ENCODE results near the gene GATA3.

Gene GATA3

GRCh38 chr10:8054244-8054493, 319 bp upstream of the GATA3 start:
- H3K27ac Mint-ChIP-seq: no peak overlapping the region
- peaks cover 90% of the 10 kb centered on the region for H3K27me3 Mint-ChIP-seq
- H3K9me3 Mint-ChIP-seq: no peaks in the 10 kb centered on the region
- H3K4me3 Mint-ChIP-seq: peak overlapping the region; percentile 65
- peaks cover 42% of the 10 kb centered on the region for H3K4me1 Mint-ChIP-seq
- ATAC-seq: no peak
- H3K36me3 Mint-ChIP-seq: no peaks in the 10 kb centered on the region

- Mint-ChIP-seq H3K4me3 (peak overlapping the region; percentile 51), H3K9me3 (no peaks in the 10 kb centered on the region), H3K36me3 (no peaks in the 10 kb centered on the region), H3K27me3 (peaks cover 92% of the 10 kb centered on the region), H3K27ac (no peak overlapping the region), H3K4me1 (peaks cover 54% of the 10 kb centered on the region)
- ATAC-seq: peak; percentile 13
These were observed 1.2 kb downstream of the GATA3 start for GRCh38 chr10:8055420-8056349.

GRCh38 chr10:8056378-8056777, 1.9 kb downstream of the GATA3 start:
- Mint-ChIP-seq H3K4me1 (peaks cover 61% of the 10 kb centered on the region), H3K36me3 (no peaks in the 10 kb centered on the region), H3K27me3 (peaks cover 96% of the 10 kb centered on the region), H3K4me3 (peak overlapping the region; percentile 48), H3K9me3 (no peaks in the 10 kb centered on the region), H3K27ac (peak overlapping the region; percentile 20)
- ATAC-seq: no peak

- Mint-ChIP-seq H3K4me3 (peak overlapping the region; percentile 48), H3K27ac (peak overlapping the region; percentile 20), H3K36me3 (no peaks in the 10 kb centered on the region), H3K27me3 (peaks cover 94% of the 10 kb centered on the region), H3K4me1 (peaks cover 63% of the 10 kb centered on the region), H3K9me3 (no peaks in the 10 kb centered on the region)
- ATAC-seq: no peak
These were observed 2.4 kb downstream of the GATA3 start for GRCh38 chr10:8056871-8057331.

GRCh38 chr10:8057636-8058273, 3.3 kb downstream of the GATA3 start:
- no peak overlapping the region for H3K27ac Mint-ChIP-seq
- no peaks in the 10 kb centered on the region for H3K36me3 Mint-ChIP-seq
- H3K27me3 Mint-ChIP-seq: peaks cover 94% of the 10 kb centered on the region
- H3K9me3 Mint-ChIP-seq: no peaks in the 10 kb centered on the region
- no peak overlapping the region for H3K4me3 Mint-ChIP-seq
- peaks cover 56% of the 10 kb centered on the region for H3K4me1 Mint-ChIP-seq
- ATAC-seq: no peak

- no peak overlapping the region for H3K4me3 Mint-ChIP-seq
These were observed 4.0 kb downstream of the GATA3 start for GRCh38 chr10:8058274-8059111.

GRCh38 chr10:8059191-8059936, 4.9 kb downstream of the GATA3 start:
- Mint-ChIP-seq H3K27me3 (peaks cover 94% of the 10 kb centered on the region), H3K4me1 (peaks cover 42% of the 10 kb centered on the region), H3K4me3 (no peak overlapping the region), H3K36me3 (no peaks in the 10 kb centered on the region), H3K9me3 (no peaks in the 10 kb centered on the region), H3K27ac (no peak overlapping the region)
- no peak for ATAC-seq

More at GRCh38 chr10:8058274-8059111, 4.0 kb downstream of the GATA3 start:
- no peaks in the 10 kb centered on the region for H3K36me3 Mint-ChIP-seq
- no peak for ATAC-seq
- no peak overlapping the region for H3K27ac Mint-ChIP-seq
- peaks cover 94% of the 10 kb centered on the region for H3K27me3 Mint-ChIP-seq
- no peaks in the 10 kb centered on the region for H3K9me3 Mint-ChIP-seq
- peaks cover 50% of the 10 kb centered on the region for H3K4me1 Mint-ChIP-seq

- peaks cover 37% of the 10 kb centered on the region for H3K4me1 Mint-ChIP-seq
- H3K9me3 Mint-ChIP-seq: no peaks in the 10 kb centered on the region
- H3K4me3 Mint-ChIP-seq: peak overlapping the region; percentile 41
- H3K27me3 Mint-ChIP-seq: peaks cover 89% of the 10 kb centered on the region
- peak overlapping the region; percentile 38 for H3K27ac Mint-ChIP-seq
- H3K36me3 Mint-ChIP-seq: no peaks in the 10 kb centered on the region
- ATAC-seq: peak; percentile 4
These were observed 5.7 kb downstream of the GATA3 start for GRCh38 chr10:8060010-8060703.

- H3K4me3 Mint-ChIP-seq: peak overlapping the region; percentile 41
- H3K9me3 Mint-ChIP-seq: no peaks in the 10 kb centered on the region
- peaks cover 37% of the 10 kb centered on the region for H3K4me1 Mint-ChIP-seq
- H3K27me3 Mint-ChIP-seq: peaks cover 87% of the 10 kb centered on the region
- no peak for ATAC-seq
- peak overlapping the region; percentile 38 for H3K27ac Mint-ChIP-seq
- H3K36me3 Mint-ChIP-seq: no peaks in the 10 kb centered on the region
These were observed 6.2 kb downstream of the GATA3 start for GRCh38 chr10:8060704-8061121.

- Mint-ChIP-seq H3K4me1 (peaks cover 34% of the 10 kb centered on the region), H3K4me3 (no peak overlapping the region), H3K27ac (no peak overlapping the region), H3K27me3 (peaks cover 89% of the 10 kb centered on the region), H3K9me3 (no peaks in the 10 kb centered on the region), H3K36me3 (no peaks in the 10 kb centered on the region)
- ATAC-seq: peak; percentile 39
These were observed 7.1 kb downstream of the GATA3 start for GRCh38 chr10:8061274-8062211.

- Mint-ChIP-seq H3K4me1 (peaks cover 26% of the 10 kb centered on the region), H3K27me3 (peaks cover 74% of the 10 kb centered on the region), H3K27ac (no peak overlapping the region), H3K9me3 (no peaks in the 10 kb centered on the region), H3K4me3 (no peak overlapping the region), H3K36me3 (no peaks in the 10 kb centered on the region)
- ATAC-seq: no peak
These were observed 8.8 kb downstream of the GATA3 start for GRCh38 chr10:8063128-8063908.

GRCh38 chr10:8063935-8064334, 9.4 kb downstream of the GATA3 start:
- Mint-ChIP-seq H3K9me3 (no peaks in the 10 kb centered on the region), H3K36me3 (no peaks in the 10 kb centered on the region), H3K27me3 (peaks cover 68% of the 10 kb centered on the region), H3K4me1 (peaks cover 25% of the 10 kb centered on the region), H3K4me3 (no peak overlapping the region), H3K27ac (no peak overlapping the region)
- no peak for ATAC-seq

- no peak for ATAC-seq
- Mint-ChIP-seq H3K36me3 (no peaks in the 10 kb centered on the region), H3K27ac (no peak overlapping the region), H3K4me1 (peaks cover 20% of the 10 kb centered on the region), H3K27me3 (peaks cover 68% of the 10 kb centered on the region), H3K4me3 (no peak overlapping the region), H3K9me3 (no peaks in the 10 kb centered on the region)
These were observed 9.9 kb downstream of the GATA3 start for GRCh38 chr10:8064436-8064835.

Measured in stimulated activated memory B cell treated with anti-CD40 and anti-IgM and Interleukin-4, amounts not matched to agents 10 μg/mL and 1 μg/mL and 100 μg/mL, for 72 hours (primary cell).